Measurements from ENCODE around the gene MACROD2.

MACROD2 gene

GRCh38 chr20:15831201-15831600 lies 1835.9 kb downstream of the MACROD2 start:
- no peak for TF ChIP-seq ZNF274 (IDR thresholded peaks at IDR 0.05; ENCODE audit: low read depth, low read length)
- no peak overlapping the region for H3K4me3 ChIP-seq (ENCODE audit: low read length)

GRCh38 chr20:15832512-15832911 lies 1837.2 kb downstream of the MACROD2 start:
- no peak overlapping the region for H3K4me3 ChIP-seq (ENCODE audit: low read length)

GRCh38 chr20:15834857-15835256 lies 1839.5 kb downstream of the MACROD2 start:
- H3K4me3 ChIP-seq (ENCODE audit: low read length) = no peak overlapping the region
- TF ChIP-seq ZNF274 (IDR thresholded peaks at IDR 0.05; ENCODE audit: low read depth, low read length) = no peak

More at GRCh38 chr20:15832512-15832911, 1837.2 kb downstream of the MACROD2 start:
- TF ChIP-seq ZNF274 (IDR thresholded peaks at IDR 0.05; ENCODE audit: low read depth, low read length) = no peak

GRCh38 chr20:15835811-15836210 lies 1840.5 kb downstream of the MACROD2 start:
- no peak for TF ChIP-seq ZNF274 (IDR thresholded peaks at IDR 0.05; ENCODE audit: low read depth, low read length)
- no peak overlapping the region for H3K4me3 ChIP-seq (ENCODE audit: low read length)

GRCh38 chr20:15836634-15837033 lies 1841.3 kb downstream of the MACROD2 start:
- no peak for TF ChIP-seq ZNF274 (IDR thresholded peaks at IDR 0.05; ENCODE audit: low read depth, low read length)

GRCh38 chr20:15837563-15837962 lies 1842.2 kb downstream of the MACROD2 start:
- no peak overlapping the region for H3K4me3 ChIP-seq (ENCODE audit: low read length)
- TF ChIP-seq ZNF274 (IDR thresholded peaks at IDR 0.05; ENCODE audit: low read depth, low read length) = no peak

More at GRCh38 chr20:15836634-15837033, 1841.3 kb downstream of the MACROD2 start:
- no peak overlapping the region for H3K4me3 ChIP-seq (ENCODE audit: low read length)

- TF ChIP-seq ZNF274 (IDR thresholded peaks at IDR 0.05; ENCODE audit: low read depth, low read length) = no peak
- no peak overlapping the region for H3K4me3 ChIP-seq (ENCODE audit: low read length)
These were observed 1843.2 kb downstream of the MACROD2 start for GRCh38 chr20:15838466-15838865.

- TF ChIP-seq ZNF274 (IDR thresholded peaks at IDR 0.05; ENCODE audit: low read depth, low read length) = no peak
- no peak overlapping the region for H3K4me3 ChIP-seq (ENCODE audit: low read length)
These were observed 1845.5 kb downstream of the MACROD2 start for GRCh38 chr20:15840636-15841301.

- H3K4me3 ChIP-seq (ENCODE audit: low read length) = no peak overlapping the region
- no peak for TF ChIP-seq ZNF274 (IDR thresholded peaks at IDR 0.05; ENCODE audit: low read depth, low read length)
These were observed 1847.6 kb downstream of the MACROD2 start for GRCh38 chr20:15842872-15843271.

- no peak overlapping the region for H3K4me3 ChIP-seq (ENCODE audit: low read length)
- no peak for TF ChIP-seq ZNF274 (IDR thresholded peaks at IDR 0.05; ENCODE audit: low read depth, low read length)
These were observed 1848.5 kb downstream of the MACROD2 start for GRCh38 chr20:15843777-15844176.

GRCh38 chr20:15847196-15847784 lies 1852.0 kb downstream of the MACROD2 start:
- no peak overlapping the region for H3K4me3 ChIP-seq (ENCODE audit: low read length)
- no peak for TF ChIP-seq ZNF274 (IDR thresholded peaks at IDR 0.05; ENCODE audit: low read depth, low read length)

- TF ChIP-seq ZNF274 (IDR thresholded peaks at IDR 0.05; ENCODE audit: low read depth, low read length) = no peak
- no peak overlapping the region for H3K4me3 ChIP-seq (ENCODE audit: low read length)
These were observed 1852.8 kb downstream of the MACROD2 start for GRCh38 chr20:15848126-15848525.

- H3K4me3 ChIP-seq (ENCODE audit: low read length) = no peak overlapping the region
- TF ChIP-seq ZNF274 (IDR thresholded peaks at IDR 0.05; ENCODE audit: low read depth, low read length) = no peak
These were observed 1853.8 kb downstream of the MACROD2 start for GRCh38 chr20:15848995-15849610.

GRCh38 chr20:15851576-15852215 lies 1856.4 kb downstream of the MACROD2 start:
- TF ChIP-seq ZNF274 (IDR thresholded peaks at IDR 0.05; ENCODE audit: low read depth, low read length) = no peak
- H3K4me3 ChIP-seq (ENCODE audit: low read length) = no peak overlapping the region

GRCh38 chr20:15854911-15855310 lies 1859.6 kb downstream of the MACROD2 start:
- H3K4me3 ChIP-seq (ENCODE audit: low read length) = no peak overlapping the region
- no peak for TF ChIP-seq ZNF274 (IDR thresholded peaks at IDR 0.05; ENCODE audit: low read depth, low read length)

Data from GM08714 (cell line).